GM10847 (cell line): ENCODE data around the gene PRKN.

Experiments
- POLR2A ChIP-seq: IDR thresholded peaks from 2 replicates; pipeline ENCODE4 v1.6.1; 2011; ENCODE audit not compliant: insufficient read length; ENCODE audit errors: extremely low read depth

PRKN gene

GRCh38 chr6:161745128-161745527, 982.4 kb downstream of the PRKN start:
- no peak for TF ChIP-seq POLR2A

DNA sequence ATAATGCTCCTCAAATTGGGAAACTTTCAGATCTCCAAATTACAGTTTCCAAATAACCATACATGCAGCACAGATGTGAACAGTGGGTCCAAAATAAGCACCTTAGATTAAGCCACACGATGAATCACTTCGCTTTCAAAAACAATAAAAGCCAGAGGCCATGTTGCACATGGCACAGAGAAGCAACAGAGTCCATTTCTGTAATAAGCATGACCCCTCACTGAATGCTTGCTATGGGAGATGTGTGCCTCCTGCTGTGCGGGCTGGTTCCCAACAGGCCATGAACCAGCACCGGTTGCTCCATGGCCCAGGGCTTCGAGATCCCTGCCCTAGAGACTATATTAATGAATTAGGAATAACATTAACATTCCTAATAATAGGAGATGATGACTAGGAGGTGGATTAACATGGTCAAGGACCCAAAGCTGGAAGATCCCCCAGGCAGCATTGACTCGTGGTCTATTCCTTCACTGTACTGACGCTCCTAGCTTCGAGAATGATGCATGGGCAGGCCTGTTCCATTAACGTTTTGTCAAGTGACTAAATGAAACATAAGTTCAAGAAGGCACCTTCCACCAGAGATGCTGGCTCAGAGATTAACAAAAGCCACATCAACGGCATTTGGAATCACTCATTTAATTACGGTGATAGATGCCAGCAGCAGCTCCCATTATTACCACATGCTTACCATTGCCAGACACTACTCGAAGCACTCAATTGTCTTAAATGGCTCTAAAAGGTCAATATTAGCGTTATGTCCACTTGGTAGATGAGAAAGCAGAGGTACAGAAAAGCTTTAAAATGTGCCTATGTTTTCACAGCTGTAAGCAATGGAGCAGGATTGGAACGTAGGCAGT, 983.1 kb downstream of the PRKN start:
- no peak for TF ChIP-seq POLR2A

DNA sequence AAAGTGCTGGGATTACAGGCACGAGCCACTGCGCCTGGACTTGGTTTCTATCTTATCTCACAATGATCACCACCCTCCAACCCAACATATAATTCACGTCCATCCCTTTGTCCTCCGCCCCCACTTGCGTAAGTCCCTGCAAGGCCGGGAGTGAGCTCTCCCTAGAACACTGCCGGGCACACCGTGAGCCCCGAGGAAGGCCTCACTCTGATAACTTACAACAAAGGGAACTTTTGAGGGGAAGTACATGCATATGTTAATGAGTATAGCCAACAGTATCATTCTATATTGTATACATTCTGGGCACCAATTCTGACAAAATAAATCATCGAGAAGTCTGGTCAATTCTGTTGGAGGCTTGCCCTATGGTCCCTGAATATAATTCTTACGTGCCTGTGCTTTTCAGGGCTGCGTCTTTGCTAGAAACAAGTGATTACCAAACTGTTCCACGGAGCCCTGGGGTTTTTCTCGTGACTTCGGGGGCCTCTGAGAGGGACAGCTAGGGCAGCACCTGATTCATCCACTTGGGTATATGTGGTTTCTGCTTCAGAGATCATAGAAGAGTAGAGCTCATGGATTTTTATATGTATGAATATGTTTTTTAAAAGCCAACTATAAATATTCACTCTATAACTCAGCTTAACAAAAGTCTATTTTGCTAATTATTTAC, 983.9 kb downstream of the PRKN start:
- no peak for TF ChIP-seq POLR2A

GRCh38 chr6:161740486-161740885, 987.1 kb downstream of the PRKN start:
- no peak for TF ChIP-seq POLR2A

DNA sequence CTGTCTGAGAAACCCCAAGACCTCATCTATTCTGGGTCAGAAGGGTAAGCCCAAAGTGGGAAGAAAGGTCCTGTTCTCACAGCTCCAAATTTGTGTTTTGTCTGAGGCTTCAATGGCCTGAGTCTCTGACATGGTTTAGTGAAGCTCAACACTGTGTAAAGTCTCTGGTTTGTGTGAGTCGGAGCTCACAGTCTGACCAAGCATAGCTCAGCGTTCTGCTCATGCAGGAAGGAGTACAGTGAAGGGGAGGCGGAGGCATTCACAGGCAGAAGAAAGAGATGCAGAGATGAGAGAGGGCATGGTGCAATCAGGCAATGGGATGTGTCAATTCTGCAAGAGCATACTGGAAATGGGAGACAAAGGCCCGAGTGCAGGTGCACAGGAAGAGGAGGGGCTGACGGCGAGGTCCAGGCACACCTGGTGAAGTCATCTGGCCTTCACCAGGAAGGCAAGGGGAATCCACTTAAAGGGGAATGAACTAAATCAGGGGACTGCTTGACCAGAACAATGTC, 990.7 kb downstream of the PRKN start:
- no peak for TF ChIP-seq POLR2A

DNA sequence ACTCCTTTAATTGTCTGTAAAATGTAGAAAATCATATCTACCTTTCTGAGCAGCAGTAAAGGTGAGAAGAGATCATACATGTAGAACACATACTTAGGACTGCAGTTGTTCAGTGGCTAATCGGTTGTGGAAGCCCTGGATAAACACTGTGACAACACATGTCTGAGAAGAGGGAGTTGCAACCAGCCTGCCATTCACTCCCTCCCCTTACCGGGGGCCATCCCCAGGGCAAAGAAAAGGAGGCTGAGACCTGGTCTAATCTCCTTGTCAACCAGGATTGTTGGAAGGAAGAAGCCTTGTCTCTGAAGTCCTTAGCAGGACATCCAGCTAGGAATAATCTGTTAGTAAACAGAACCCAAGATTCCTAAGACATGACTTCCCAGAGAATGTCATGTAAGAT, 991.2 kb downstream of the PRKN start:
- TF ChIP-seq POLR2A = no peak

DNA sequence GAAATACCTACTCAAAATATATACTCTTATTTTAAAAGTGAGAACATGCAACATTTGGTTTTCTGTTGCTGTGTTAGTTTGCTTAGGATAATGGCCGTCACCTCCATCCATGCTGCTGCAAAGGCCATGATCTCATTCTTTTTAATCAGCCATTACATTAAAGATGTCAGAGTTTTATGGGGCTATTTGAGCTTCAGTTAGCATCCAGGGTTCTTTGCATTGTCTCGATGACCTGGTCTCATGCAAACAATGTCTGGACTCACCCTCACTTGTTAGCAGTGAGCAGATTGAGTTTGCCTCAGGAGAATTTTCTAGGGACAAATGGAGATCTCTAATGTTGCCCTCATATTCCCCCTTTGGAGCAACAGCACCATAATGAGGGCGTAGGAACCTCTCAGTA, 995.0 kb downstream of the PRKN start:
- TF ChIP-seq POLR2A = no peak

GRCh38 chr6:161727083-161727833, 1000.3 kb downstream of the PRKN start:
- TF ChIP-seq POLR2A = no peak

DNA sequence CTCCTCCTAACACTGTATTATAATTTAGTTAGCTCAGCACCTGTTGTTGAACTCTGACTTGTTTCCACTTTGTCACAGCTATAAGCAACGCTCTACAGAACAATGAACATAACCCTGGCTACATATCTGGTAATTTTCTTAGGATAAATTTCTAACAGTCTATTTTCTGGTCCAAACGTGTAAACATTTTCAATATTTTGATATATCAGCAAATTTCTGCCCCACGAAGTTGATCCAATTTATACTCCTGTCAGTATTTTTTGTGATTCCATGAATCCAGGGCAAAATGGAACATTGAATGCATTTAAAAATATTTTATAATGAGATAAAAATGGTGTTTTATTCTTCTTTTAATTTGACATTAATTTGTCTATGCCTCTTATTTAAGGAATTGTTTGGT, 1005.2 kb downstream of the PRKN start:
- TF ChIP-seq POLR2A = no peak

DNA sequence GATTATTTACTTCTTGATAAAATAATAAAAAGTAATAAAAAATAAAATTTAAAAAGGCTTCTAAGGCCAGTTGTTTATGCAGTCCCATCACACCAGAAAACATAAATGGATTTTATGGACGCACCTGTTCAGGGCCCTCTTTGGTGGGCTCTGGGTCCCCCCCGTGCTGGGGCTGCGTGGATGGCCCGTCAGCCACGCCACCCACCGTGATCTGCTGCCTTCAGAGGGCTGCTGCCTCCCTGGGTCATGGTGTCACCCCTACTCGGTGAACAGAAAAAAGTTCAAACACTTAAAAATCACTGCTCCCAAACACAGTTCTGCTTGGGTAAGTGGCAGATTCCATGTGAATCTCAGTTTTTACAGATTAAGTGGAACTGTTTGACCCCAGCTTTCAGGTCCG, 1006.1 kb downstream of the PRKN start:
- TF ChIP-seq POLR2A = no peak

- no peak for TF ChIP-seq POLR2A
Observed at GRCh38 chr6:161716176-161716575, 1011.4 kb downstream of the PRKN start.

- no peak for TF ChIP-seq POLR2A
Observed at GRCh38 chr6:161711938-161712337, 1015.6 kb downstream of the PRKN start.

GRCh38 chr6:161711515-161711914, 1016.1 kb downstream of the PRKN start:
- no peak for TF ChIP-seq POLR2A

GRCh38 chr6:161710698-161711097, 1016.9 kb downstream of the PRKN start:
- no peak for TF ChIP-seq POLR2A

DNA sequence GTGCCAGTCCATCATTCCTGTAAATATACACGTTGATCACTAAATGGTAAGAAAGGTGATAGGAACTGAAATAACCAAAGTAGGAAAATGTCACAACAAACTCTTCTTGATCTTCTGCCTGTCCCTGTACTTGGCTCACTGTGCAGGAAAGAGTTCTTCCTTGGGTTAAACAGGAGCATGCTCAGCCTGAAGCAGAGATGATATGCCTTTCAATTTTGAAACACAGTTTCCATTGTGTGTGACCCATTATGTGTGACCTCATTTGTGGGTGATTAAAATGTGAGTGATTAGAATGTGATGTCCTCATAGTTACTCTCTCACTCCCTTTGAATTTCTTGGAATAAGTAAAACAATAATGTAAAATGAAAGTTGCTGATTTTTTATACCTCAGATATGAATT, 1026.5 kb downstream of the PRKN start:
- TF ChIP-seq POLR2A = no peak

DNA sequence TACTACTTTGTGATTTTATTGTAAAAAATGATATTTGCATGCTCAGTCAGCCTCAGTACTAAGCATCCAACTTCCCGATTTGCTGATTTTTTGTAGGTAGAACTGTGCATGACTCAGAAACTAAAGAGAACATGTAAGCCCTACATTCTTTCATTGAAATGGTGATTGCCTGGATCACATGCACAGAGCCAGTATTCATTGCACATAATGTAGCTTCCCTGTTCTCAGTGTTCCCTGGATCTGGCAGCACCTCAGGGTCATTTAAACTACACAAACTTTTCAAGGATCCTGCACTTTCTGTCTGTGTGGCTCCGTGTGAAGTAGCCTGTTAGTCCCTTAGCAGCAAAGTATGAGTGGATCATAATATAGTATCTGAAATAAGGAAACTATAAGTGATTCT, 1030.8 kb downstream of the PRKN start:
- no peak for TF ChIP-seq POLR2A
